PFSK-1 (cell line): ENCODE measurements around the gene IGSF23.

Source experiments
- POLR2AphosphoS5 ChIP-seq: IDR thresholded peaks from 2 replicates; pipeline ENCODE4 v1.6.1; 2012; ENCODE audit warnings: low read depth, mild to moderate bottlenecking, control low read depth, low read length, moderate library complexity
- REST ChIP-seq, 2 experiments: IDR thresholded peaks; 2 replicates each; pipeline versions ENCODE4 v1.6.1 to v1.8.0; 2011 to 2012; ENCODE audit warnings: low read depth in 2 of 2, low read length in 2 of 2, control low read depth in 1 of 2, inconsistent platforms in 1 of 2, mild to moderate bottlenecking in 1 of 2, moderate library complexity in 1 of 2; ENCODE audit not compliant: insufficient read depth in 1 of 2
- SIN3A ChIP-seq: IDR thresholded peaks from 2 replicates; pipeline ENCODE4 v1.6.1; 2012; ENCODE audit warnings: mild to moderate bottlenecking, low read length, moderate library complexity, borderline replicate concordance; ENCODE audit not compliant: insufficient read depth
- TAF1 ChIP-seq: IDR thresholded peaks from 2 replicates; pipeline ENCODE4 v1.6.1; 2012; ENCODE audit warnings: low read length, control low read depth, borderline replicate concordance; ENCODE audit not compliant: insufficient read depth

- no peak for TF ChIP-seq REST (IDR thresholded peaks at IDR 0.05; ENCODE audit: insufficient read depth in 1 of 2, low read depth in 2 of 2, low read length in 2 of 2)
- no peak for TF ChIP-seq POLR2AphosphoS5
- TF ChIP-seq SIN3A: no peak
- TF ChIP-seq TAF1: no peak
These were observed 21.4 kb downstream of the IGSF23 start for GRCh38 chr19:44634785-44635184.
